EL (cell line): Measurements from ENCODE around the gene MTPN.

Source experiments
- DNase-seq: peaks from one replicate; pipeline ENCODE4 v3.0.0-alpha.2; 2016

The MTPN gene

DNA sequence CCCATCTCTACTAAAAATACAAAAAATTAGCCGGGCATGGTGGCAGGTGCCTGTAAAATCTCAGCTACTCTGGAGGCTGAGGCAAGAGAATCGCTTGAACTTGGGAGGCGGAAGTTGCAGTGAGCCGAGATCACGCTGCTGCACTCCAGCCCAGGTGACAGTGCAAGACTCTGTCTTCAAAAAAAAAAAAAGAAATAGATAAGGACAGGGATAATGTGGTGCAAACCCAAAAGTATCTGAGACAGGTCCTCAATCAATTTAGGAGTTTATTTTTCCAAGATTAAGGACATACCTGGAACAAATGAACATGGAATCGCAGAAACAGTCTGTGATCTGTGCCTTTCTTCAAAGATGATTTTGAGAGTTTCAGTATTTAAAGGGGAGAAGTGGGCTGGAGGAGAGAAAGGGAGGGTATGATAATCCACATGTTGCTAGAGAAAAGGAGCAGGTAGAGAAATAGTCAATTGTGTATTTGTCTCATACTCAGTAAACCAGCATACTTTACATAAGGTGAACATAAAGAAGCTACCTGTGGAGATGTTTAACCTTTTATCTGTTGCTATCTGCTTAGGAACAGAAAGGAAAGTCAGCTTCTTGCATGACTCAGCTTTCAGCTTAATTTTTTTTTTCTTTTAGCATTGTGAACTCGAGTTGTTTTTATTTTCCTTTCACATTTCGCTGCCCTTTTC lies 4.9 kb upstream of the MTPN start:
- no peak for DNase-seq

DNA sequence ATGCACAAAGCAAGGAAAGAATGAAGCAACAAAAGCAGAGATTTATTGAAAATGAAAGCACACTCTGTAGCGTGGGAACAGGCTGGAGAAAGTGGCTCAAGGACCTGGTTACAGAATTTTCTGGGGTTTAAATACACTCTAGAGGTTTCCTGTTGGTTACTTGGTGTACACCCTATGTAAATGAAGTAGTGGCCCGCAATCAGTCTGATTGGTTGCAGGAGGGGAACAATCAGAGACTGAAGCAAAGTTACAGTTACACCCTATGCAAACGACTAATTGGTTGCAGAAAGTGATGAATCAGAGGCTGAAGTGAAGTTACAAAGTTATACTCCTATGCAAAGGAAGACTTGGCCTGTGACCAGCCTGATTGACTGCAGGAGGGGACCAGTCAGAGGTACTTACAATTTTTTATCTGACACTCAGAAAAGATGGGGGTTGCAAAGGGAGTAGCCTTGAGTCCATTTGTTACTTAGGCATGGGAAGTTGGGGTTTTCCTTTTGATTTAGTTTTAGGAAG lies 3.6 kb upstream of the MTPN start:
- DNase-seq: peak; percentile 50

DNA sequence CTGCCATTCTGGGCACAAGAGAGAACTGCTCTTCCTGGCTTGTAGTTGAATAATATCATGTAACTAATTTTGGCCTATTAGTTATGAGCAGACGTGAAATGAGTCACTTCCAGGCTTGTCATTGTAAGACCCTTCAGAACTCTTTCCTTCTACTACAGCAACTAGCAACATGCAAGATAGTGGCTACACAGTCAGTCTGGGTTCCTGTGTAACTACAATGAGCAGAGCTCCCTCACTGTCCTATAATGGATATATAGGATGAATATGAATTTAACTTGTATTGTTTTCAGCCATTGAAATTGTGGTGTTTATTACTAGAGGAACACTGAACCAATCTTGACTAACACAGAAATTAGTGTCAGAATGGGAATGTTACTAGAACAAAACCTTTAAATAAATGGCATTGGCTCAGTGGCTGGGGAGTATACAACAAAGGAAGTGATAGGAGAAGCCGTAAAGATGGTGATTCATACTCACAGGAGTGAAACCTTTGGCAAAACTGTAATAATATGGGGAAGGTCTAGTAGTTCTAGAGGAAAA lies 2.9 kb upstream of the MTPN start:
- peak; percentile 46 for DNase-seq

DNA sequence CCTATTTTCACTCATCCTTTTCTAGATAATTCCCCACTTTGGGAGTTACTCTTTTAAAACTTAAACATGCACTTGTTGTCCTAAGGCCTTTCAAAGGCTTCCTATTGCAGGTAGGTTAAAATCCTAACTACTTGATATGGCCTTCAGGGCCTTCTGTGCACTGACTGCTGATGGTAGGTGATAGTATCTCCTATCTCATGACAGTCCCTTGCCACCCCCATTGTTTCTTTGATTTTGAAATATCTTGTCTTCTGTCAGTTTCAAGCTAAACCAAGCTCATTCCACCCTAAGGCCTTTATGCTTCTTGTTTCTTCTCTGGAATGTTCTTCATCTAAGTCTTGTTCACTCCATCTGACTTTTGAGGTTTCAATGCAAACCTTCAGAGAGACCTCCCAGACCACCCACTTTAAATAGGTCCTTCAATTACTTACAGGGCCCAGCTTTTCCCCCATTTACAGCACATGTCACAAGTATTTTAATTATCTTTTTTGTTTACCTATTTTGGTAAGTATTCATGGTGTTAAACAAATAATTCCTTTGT lies 2.4 kb upstream of the MTPN start:
- DNase-seq: no peak

DNA sequence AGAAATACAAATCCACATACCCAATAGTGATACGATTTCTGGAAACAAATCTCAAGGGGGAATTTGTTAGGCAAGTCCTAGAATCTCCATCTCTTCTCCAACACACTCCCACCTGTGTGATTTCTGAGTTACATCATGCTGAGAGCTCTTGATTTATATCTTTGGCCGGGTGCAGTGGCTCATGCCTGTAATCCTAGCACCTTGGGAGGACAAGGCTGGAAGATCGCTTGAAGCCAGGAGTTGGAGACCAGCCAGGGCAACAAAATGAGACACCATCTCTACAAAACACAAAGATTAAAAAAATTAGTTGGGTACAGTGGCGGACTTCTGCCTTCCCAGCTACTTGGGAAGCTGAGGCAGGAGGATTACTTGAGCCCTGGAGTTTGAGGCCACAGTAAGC lies 1.5 kb upstream of the MTPN start:
- DNase-seq: no peak

DNA sequence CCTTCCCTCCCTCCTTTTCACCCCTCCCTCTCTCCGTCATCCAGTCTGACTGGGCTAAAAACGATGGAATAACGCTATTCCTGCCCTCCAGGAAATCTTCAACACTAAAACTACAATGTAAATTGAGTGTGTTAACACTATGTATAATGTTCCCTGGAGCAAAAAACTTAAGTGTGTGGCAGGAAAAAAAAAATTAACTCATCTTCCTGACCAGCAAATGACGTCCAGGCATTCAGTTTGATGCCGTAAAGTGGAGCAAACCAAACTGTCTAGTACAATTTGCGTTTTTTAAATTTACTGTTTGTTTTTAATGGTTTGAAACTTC lies 545 bp upstream of the MTPN start:
- DNase-seq: no peak

DNA sequence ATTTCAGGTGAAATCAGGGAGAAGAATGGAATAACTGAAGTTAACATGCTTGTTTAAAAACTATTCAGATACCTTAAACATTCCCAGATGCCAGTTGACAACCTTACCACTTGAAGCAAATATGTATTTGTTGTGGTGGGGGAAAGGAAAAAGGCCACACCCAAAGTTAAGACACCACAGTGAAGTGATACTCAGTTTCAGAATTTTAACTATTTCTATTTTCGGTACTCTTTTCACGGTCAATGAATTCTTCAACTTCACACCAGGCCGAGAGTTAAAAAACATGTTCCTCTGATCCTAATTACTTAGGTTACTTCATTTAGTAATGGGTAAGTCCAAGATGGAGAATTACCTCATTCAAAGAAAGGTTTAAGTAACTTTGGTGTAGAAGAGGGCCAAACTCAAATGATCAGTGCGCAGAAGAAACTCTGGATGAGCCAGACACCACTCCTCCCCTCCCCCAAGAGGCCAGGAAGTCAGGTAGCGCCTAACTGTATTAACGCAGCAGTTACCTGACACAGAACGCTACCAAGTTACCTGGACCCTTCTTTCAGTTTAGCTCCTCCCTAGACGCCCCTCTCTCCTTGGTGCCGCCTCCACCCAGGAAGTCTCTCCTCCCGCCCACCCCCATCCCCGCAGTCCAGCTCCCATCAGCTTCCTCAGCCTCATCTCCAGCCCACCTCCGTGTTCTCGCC lies 700 bp downstream of the MTPN start:
- DNase-seq: no peak

DNA sequence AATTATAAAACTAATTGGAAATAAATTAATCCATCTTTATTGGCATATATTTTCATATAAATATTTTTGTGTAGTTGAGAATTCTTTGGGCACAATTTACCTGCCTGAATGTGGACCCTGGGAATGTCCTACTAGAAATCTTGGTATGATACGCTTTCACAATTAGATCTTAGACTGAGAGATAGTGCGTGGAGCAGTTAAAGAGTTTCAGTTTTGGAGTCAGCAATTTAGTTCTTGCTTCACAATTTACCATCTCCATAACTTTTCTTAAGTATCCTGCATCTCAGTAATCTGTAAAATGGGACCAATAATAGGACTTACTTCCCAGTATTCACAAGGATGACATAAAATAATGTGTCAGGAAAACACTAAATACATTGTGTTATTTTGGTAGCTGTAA lies 2.0 kb downstream of the MTPN start:
- DNase-seq: no peak

DNA sequence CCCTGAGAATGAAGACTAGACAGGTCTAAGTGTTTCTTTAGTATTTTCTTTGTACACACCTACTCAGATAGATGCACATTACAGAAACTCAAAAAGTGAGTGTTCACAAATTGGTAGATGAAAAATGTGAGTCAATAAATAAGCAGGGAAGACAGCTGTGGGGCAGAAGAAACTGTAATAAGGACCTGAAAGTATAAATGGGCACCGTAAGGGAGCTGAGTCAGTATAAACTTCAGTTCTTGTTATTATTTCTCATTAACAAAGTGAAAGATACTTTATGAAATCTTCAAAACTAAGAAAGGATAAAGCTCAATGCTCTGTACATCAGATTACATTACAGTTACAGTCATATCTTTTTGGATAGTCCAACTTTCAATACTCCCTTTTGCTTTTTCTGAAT lies 2.5 kb downstream of the MTPN start:
- no peak for DNase-seq

DNA sequence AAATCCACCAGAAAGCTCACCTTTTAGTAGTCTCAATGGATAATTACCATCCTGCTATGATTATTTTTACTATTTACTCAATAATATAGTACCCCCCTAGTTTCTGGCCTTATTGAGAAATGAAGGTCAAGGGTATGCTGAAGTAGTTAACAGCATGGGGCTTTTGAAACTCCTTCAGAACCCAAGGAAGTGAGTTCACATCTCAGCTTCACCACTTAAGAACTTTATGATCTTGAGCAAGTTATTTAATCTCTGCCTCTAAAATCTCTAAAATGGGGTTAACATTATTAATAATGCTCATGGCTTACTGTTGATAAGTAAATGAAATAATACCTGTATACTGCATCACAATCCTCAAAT lies 5.8 kb downstream of the MTPN start:
- DNase-seq: no peak

DNA sequence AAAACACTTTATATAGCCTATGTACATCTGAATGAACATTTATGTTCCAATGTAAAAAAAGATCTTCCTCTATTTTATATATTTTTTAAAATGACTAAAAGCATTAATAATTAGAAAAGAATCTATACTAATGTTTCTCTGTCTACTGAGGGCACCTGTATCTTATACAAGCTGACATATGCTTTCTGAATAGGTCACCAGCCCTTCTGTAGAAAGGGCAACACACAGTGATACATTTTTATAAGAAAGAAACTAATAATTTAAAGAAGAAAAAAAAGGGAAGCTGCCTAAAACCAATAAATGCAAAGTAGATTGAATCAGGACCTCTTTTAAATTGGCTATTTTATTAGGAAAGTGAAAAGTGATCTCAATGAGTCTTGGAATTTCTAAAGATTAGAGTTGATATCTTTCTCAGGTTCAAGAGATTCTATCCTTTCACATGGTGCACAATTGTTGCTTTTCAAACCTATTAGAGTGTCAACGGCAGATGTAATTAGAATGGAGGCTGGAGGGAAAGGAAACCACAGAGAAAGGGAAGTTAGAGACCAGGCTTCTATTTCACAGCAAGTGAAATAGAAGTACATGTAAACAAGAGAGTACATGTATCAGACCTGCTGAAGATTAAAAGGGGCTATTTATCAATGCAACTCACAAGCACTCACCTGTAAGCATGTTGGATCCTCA lies 6.3 kb downstream of the MTPN start:
- DNase-seq: no peak

DNA sequence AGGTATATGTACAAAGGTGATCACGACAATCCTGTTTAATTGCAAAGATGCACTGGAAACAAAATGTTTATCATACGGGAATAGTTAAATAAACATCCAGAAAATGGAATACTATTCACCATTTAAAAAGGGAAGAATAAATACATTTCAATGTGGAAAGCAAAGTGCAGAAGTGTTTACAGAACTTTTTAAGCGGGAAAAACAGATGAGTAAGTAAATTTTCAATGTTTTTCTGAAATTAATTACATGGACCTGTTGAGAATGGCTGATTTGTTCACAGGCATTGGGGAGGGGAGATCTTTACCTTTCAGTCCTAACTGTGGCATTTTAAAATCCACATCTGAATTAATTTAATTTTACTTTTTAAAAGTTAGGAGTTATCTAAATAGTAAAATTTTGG lies 7.1 kb downstream of the MTPN start:
- DNase-seq: no peak

DNA sequence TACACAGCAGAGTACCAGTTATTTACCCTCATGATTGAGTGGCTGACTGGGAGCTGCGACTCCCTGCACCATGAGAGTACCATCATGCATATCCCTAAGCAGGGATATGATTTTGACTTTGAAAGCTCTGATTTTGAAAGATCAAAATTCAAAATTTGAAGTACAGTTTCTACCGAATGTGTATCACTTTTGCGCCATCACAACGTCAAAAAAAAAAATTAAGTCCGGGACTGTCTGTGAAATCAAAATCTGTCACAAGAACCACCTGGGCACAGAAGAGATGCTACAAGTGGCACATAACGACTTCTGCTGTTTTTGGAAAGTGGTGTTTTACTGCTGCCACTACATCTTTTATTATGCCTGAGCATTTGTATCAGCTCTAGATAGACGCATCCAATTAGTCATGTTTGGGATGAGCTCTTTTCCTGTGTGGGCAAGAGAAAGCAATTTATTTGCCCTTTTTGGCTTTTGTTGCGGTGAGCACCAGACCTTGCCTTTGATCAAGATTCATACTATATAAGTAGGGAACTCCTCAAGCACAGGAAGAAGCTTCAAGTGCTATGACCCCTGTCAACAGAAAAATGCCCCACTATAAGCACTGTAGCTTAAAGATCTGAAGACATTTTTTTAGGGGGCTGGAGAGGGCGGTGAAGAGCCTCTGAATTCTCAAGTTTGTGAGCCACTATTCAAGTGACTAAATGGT lies 10.7 kb downstream of the MTPN start:
- no peak for DNase-seq

DNA sequence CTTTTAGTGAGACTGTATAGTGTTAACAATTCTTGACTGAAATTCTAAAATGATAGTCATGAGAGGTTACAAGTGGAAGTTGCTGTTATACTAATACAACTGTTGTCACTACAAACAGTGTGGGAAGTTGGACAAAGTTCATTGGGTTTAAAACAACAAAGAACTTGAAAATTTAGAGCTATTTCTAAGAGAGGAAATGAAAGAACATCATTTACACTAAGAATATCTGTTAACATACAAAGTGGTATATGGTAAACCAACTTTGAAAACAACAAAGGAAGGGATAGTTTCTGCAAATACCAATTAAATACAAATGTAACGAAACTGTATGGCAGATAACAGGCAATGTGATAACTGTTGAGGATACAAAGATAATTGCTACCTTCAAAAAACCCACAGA lies 11.6 kb downstream of the MTPN start:
- no peak for DNase-seq

DNA sequence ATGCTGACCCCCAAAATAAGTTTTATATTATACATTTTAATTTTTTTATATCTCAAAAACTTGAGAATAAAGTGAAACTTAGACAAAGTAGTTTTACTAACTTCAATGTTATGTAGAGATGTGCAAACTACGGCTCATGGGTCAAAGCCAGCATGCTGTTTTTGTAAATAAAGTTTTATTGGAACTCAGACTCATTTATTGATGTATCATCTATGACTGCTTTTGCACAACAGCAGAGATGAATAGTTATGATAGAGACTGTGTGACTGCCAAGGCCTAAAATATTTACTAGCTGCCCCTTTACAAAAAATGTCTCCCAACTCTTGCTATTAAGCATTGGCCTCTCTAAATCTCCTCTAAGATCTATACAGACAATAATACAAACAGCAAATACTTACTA lies 12.4 kb downstream of the MTPN start:
- no peak for DNase-seq

DNA sequence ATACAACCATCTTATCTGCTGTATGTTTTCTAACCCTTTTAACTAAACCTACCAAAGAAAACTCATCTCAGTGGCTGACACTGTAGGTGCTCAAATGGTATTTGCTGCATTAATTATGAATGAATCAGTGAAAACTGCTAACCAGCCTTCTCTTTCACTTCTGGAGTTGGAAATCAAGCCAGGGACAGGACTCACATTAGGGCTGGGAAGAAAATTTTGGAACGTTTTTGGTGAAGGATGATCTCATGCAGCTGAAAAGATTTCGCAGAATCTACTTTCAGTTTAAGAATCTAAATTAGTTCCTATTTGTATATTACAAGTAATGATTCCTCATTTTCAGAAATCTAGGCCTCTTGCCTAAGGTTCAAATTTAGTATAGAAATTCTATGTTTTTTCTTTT lies 12.9 kb downstream of the MTPN start:
- no peak for DNase-seq

DNA sequence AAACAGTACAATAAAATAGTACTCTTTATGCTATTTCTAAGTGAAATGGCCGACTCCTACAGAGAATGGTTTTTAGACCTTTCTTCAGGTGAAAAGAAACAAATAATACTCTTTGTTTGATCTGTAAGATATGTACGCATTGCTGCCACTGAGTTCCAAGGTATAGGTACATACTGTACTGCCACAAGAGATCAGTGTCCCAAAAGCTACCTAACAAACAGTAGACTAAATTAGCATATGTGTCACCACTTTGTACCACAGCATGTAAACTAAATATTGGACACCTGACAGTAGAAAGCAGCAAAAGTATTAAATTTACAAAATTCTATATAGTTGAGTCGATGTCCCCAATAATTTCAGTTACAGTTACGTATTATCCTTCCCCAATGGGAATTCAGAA lies 14.4 kb downstream of the MTPN start:
- no peak for DNase-seq

DNA sequence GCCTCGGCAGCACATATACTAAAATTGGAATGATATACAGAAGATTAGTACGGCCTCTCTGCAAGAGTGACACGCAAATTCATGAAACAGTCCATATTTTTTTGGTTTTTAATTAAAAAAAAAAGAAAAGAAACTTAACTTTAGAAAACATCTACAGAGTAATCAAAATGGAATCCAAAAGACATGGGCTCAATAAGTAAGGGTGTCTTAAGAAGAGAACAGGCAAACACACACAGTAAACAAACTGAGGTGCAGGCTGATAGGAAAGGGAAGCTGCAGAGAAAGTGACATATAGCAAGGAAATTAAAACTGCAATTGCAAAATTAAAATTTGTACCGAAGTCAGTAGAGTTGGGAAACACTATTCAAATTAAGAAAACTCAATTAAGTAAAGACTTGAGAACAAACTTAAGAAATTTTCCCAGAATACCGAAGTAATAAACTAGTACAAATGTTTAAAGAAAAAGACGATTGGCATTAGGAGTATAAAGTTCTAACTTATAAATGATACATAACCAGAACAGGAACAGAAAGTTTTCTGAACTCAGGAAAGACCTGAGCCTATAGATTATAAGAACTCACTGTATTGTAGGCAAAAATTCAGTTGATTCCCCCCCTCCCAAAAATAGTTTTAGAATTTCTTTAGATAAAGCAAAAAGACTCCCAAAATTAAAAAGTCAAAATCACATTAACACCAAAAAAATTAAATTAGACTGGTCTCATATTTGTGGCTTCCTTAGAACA lies 16.3 kb downstream of the MTPN start:
- no peak for DNase-seq

DNA sequence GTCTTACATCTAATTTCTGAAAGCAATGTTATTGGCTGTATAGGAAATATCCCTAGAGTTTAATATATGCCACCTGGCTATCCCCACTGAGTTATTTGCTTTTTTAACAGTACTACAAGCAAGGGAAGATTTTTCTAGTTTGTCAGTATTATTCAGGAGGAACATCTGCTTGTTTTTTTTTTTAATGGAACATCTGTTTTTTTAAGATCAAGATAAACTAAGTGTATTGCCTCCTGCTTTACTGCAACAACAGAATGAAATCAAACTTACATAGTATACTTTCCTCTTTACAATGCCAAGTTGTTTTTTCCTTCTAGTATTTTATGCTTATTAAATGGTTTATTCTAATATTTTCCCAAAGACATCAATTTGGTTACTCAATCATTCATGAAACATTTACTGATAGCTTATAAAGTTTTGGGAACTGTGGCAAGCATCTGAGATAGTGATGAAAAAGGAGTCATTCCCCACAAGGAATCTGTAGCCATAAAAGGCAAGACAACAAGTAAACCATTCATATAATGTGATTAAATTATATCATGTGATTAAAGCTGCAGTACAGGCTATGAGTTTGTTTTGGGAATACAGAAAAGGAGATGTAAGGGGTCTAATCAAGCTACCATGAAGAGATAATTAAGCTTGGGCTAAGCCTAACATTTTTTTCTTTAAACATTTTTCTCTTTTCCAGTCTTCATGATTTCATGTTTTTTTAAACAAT lies 17.4 kb downstream of the MTPN start:
- DNase-seq: no peak

DNA sequence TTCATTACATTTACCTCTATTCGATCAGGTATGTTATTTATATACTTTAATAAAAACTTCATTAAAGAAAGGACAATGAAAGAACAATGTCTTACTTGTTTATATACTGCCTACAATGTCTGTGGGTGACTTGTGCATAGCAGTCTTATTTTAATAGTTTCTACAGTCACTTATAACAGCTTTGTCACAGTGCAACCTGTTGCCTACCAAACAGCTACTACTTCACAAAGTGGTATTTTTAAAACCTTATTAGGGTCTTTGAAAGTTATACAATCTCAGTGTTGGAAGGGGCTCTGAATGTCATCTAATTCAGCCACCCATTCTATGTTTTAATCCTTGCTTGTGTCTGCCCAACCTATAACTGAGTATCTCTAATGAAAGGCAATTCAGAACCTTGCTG lies 19.0 kb downstream of the MTPN start:
- no peak for DNase-seq

DNA sequence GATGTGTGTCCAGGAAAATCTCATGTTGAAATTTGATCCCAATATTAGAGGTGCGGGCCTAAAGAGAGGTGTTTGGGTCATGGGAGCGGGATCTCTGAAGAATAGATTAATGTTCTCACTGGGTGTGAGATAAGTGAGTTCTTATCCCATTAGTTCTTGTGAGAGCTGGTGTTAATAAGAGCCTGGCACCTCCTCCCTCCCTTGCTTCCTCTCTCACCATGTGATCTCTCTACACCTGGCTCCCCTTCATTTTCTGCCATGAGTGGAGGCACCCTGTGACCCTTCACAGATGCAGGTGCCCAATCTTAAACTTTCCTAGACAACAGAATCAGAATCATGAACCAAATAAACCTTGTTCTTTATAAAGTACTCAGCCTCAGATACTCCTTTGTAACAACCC lies 19.5 kb downstream of the MTPN start:
- DNase-seq: no peak

DNA sequence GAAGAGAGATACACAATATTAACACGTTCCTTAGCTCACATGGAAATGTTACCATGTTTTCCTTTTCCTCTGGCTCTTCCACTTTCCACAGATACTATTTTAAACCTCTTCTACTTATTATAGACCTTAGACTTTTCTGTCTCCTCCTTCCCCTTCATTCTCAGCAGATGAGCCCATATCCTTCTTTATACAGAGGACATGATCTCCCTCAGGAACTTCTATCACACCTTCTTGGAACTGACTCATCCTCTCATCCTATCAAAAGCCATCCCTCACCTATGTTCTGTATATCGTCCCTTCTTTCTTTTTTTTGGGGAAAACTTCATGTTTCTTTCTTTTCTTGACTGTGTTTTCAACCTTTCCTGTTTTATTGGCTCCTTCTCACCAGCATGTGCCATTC lies 20.8 kb downstream of the MTPN start:
- DNase-seq: no peak
